T-helper 22 cell (primary cell): ENCODE results near the gene STK10.

Source experiments
- DNase-seq: peaks from one replicate; pipeline ENCODE4 v3.0.0-alpha.2; 2020; ENCODE audit warnings: low read depth

Gene STK10

DNA sequence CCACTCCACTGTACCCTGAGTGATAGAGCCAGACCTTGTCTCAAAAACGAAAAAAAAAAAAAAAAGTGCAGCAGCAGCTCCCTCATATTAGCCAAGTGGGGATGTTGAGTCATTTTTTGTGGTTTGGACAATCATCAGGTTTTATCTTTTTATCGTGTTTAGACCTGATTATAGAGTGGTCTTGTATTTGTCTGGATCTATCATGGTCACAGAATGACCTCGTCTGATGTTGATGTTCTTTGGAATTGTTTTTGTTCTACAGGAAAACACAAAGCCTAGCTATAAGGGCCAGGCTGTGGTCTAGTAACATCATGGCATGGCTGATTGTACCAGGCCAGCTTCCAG lies 179.9 kb downstream of the STK10 start:
- no peak for DNase-seq

DNA sequence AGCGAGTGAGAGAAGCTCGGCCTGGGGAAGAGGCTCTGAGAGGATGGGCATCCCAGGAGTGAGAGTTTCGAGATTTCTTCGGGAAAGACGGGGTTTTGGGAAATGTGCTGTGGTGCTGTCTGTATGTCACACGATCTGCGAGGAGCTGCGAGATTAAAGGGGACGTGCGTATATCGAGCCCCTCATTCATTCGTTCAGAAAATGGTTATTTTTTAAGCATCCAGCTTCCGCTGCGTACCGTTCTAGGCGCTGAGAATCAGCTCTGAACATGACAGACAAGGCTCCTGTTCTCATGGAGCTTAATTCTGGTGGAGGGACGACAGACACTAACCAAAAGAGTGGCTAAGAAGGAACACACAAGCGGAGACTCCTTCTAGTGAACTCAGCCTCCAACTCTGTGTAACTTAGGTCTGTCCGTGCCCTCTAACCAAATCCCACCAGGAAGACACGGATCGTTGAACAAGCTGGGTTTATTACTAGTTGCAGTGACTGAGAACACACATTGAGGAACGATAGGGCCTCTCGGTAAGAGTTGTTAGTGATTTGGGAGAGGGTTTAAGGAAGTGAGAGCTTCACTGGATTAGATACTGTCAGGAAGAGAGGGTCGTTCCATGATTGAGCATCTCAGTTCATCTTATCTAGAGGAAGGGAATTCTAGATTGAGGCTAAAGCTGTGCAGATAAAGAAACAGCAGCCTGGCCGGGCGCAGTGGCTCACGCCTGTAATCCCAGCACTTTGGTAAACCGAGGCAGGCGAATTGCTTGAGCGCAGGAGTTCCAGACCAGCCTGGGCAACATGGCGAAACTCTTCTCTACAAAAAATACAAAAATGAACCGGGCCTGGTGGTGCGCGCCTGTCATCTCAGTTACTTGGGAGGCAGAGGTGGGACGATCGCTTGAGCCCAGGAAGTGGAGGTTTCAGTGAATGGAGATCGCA lies 180.6 kb downstream of the STK10 start:
- no peak for DNase-seq

DNA sequence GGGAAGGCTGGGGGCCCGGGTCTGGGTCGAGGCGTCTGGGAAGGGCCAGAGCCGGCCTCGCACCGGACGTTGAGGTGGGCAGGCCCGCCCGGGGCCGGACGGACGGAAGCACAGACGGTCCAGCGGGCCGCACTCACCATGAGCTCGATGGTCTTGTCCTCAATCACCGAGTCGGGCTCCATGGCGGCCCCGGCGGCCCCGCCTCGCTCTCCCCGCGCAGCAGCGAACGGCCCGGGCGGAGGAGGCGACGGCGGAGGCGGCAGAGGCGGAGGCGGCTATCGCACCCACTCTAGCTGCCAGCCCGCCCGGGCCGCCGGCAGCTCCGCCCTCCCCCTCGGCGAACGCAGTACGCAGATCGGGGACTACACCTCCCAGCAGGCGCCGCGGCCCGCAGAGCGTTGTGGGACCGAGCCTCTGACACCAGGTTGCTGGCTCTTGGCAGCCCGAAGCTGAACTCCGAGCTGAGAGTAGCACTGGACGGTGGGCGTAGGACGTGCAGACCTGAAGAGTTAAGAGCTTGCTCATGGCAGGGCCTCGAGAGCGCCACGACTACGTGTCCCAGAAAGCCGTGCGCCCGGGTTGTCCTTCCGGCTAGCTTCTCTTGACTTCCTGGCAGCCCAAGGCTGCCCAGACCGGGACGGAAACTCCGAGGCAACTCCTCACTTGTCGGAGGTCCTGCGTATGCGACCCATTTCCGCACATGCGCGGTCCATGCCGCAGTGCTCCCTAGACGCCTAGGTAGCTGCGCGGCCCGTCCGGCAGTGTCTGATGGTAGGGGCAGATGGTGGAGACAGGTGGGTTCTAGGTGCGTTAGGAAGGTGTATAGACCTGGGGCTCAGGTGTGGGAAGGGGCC lies 181.5 kb downstream of the STK10 start, which contains the start of gene FBXW11:
Gene FBXW11, minus strand, starts transcription at position 318 of the 854 bp plus-strand sequence. Its CDS starts 136 bp downstream, at position 182.
- peak; percentile 94 for DNase-seq

DNA sequence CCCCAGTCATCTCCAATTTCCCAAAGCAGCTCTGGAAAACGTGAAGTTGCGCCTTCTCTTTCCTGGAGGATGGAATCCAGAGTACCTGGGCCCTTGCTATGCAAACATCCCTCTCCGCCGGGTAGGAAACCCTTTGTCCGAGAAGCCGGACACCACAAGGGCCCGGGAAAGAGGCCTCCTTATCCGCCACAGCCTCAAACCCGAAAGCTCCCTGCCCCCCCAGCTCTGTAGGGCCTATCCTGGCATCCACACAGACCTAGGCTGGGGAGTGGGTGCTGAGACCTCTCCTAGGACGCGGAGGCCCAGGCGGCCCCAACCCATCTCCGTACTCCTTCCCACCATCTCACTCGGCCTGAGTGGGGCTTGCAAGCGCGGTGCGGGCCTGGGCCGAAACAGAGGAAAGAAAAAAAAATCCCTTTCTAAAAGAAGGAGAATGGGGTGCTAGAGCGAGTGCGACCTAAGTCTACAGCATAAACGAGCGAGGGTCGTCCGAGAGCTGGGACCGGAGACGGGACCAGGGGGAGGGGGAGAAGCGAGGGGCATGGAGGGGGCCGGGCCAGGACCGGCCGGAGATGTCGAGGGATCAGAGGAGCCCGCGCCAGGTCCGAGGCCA lies 182.2 kb downstream of the STK10 start:
- no peak for DNase-seq

DNA sequence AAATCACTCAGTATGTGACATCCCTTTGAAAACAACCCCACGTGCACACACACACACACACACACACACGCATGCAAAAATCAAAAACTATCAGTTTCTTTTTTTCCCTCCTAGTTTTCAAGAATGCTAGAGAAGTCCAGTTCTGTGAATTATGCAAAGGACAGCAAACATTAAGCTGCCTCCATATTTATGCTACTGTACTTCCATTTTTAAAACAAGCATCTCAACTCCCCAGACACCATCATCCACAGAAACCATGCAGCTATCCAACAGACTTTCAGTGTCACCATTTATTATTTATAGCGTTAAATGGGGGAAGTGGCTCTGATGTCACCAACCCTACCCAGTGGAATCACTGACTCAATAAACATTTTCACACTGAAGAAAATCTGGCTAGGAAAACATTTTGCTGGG lies 183.2 kb downstream of the STK10 start:
- no peak for DNase-seq

DNA sequence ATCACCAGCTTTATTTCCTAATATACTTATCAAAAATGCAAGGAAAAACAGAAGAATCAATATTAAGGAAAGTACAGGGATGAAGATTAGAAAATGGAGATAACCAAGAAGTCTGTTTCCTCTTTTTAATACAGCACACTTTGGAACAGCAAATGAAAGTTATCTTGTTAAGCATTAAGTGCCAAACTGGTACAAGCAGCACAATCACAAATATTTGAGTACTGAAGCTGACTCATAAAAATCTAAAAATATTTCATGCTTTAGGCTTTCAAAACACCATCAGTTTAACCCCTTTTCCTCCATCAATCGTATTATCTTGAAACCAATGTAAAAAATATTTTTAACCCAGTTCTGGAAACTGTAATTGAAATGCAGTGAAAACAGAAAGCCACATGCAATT lies 184.3 kb downstream of the STK10 start:
- no peak for DNase-seq

DNA sequence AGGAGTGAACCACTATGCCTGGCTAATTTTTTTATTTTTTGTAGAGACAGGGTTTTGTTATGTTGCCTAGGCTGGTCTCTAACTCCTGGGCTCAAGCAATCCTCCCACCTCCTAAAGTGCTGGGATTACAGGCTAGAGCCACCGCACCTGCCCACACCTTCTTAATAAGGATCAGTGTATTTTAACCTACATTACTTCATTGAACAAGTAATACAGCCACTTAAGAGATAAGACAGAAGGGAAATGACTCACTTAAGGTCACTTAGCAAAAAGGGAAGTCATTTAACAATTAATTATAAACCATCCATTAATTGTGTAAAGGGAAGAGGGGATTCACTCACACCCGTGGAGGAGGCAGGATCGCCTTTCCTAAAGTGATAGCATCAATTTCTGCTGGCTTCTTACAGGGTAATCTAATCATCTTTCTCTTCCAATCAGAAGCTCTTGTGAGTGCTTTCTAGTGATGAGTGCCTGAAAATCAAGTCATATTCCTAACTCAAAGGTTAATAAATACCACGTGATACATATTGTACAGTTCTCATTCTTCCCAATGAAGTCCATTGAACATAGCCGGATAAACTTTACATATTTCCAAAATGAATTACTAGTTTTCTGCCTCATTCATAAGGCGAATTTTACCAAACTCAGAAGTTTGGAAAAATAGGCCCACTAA lies 185.0 kb downstream of the STK10 start:
- no peak for DNase-seq

DNA sequence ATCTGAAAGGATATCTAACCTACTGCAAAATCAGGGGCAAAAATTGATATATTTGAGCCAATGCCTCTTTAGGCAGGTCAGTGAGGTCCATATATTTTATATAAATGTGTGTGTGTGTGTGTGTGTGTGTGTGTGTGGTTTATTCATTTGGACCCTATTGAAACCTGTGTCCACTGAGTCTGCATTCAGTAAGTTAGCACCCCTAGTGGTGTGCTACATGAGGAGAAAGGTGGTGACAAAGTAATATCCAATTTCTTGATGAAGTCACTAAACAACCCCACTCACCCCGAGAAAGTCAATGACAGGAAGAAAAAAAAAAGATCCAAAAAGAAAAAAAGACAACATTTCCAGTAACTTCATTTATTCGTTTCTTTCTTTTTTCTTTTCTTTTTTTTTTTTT lies 185.7 kb downstream of the STK10 start:
- DNase-seq, result no peak

DNA sequence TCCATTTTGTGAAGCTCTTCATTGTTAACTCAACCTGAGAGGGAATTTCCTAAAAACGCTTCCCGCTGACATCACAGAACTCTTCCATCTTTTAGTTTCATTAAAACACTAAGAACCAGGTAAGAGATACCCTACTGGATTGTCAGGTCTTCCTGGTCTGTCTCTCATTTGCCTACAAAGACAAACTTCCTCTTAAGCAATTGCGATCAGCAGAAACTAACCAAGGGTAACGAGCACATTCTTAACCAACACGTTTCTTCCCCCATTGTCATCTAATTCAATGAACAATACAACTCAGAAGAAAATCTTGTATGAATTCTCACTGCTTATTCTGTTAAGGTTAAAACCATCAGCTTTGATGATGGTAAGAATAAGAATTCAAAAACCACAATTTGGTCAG lies 188.1 kb downstream of the STK10 start:
- DNase-seq, result no peak

DNA sequence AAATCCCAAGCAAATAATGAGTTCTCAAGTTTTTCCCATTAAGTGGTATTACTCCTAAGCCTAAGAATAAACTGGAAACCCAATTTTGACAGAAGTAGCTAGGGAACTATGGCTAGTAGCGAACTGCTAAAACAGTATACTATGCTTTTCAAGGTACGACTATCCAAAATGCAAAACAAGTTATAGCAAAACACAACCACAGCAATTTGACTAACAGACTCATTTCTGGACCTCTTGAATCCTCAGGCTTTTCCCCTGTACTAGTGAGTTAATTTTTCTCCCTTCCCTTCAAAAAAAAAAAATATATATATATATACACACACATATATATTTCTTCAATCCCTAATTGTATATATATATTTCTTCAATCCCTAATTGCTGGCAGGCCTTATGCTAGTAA lies 188.9 kb downstream of the STK10 start:
- no peak for DNase-seq

DNA sequence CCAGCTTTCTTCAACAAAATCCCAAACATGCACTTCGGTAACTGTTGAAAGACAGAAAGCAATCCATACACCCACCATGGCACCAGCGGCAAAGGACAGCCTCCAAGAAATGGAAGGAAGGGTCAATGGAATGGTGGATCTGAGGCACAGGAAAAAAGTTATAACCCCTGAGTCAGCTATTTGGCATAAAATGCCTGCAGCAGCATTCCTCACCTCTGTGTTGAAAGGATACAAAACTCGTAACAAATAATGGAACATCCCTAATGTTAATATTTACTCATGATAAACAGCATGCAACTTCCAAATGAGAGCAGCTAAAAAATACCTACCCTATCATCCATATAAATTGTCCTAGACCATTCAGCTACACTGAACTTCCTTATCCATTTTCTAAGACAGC lies 191.0 kb downstream of the STK10 start:
- DNase-seq, result no peak

DNA sequence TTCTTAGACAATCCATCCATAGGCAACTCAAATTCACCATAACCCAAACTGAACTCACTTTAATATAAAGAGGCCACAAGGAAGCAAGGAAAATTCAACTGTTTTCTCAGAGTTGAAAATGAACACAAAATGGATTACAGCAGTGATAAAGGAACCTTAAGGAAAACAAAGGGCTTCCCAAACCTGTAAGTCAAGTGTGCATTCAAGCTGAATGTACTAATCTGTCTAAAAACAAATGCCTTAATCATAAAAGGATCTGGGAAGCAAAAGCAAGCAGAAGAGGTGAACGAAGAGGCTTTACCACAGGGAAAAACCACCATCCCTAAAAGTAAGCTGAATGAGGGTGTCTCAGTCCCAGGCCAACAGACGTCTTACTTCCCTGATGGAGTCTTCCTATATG lies 195.2 kb downstream of the STK10 start:
- DNase-seq, result no peak

DNA sequence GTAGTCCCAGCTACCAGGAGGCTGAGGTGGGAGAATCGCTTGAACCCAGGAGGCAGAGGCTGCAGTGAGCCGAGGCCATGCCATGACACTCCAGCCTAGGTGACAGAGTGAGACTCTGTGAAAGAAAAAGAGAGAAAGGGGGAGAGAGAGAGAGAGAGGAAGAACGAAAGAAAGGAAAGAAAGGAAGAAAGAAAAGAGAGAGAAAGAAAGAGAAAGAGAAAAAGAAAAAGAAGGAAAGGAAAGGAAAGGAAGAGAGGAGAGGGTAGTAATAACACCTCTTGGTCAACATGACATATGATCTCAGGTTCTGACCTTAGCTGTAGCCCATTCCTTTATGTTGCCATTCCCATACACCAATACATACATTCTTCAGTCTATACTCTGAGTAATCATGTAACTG lies 195.7 kb downstream of the STK10 start:
- DNase-seq, result no peak
